Activated CD8-positive, alpha-beta memory T cell treated with anti-CD3 and anti-CD28 coated beads, Interleukin-2, amount 50 U/mL, for 4 hours (primary cell): ENCODE results near the gene TGM3.

Experiments used
- DNase-seq: peaks from one replicate; pipeline ENCODE4 v3.0.0-alpha.2; 2020

The TGM3 gene

DNA sequence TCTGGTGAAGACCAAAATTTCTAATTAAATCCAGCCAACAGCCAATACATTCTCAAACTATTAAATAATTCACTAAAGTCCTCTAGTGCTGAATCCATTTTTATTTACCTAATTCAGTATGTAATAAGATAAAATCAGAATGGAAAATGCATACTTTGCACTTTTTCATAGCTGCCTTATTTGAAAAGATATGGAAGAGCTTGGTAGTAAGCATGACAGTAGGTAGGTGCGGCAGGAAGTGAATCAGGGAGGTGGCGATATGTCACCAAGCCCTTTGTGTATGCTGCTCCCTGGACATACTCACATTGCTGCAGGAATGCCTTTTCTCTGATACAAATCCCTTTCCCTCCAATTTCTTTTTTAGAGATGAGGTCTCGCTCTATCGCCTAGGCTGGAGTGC is 10.2 kb upstream of the TGM3 start:
- no peak for DNase-seq

- DNase-seq, result no peak
Observed at GRCh38 chr20:2287504-2287903, 8.3 kb upstream of the TGM3 start.

GRCh38 chr20:2289475-2289874 is 6.3 kb upstream of the TGM3 start:
- DNase-seq, result no peak

DNA sequence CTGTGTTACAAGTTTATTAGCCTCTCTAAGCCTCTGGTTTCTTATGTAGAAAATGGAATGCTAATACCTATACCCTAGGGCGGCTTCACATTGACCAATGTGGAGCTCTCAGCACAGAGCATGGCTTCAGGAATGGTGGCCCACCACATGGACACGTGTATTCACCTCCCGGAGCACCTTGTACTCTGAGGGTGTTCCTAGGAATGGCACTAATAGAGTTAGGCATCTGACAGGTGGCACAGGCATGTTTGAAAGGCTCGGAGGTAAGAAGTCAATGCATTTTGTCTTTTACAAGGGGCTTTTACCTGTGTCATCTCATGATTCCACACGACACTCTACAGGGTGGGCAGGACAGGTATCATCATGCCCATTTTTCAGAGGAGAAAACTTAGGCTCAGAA is 5.3 kb upstream of the TGM3 start:
- DNase-seq, result no peak

- DNase-seq, result no peak
Observed at GRCh38 chr20:2292416-2293110, 3.2 kb upstream of the TGM3 start.

DNA sequence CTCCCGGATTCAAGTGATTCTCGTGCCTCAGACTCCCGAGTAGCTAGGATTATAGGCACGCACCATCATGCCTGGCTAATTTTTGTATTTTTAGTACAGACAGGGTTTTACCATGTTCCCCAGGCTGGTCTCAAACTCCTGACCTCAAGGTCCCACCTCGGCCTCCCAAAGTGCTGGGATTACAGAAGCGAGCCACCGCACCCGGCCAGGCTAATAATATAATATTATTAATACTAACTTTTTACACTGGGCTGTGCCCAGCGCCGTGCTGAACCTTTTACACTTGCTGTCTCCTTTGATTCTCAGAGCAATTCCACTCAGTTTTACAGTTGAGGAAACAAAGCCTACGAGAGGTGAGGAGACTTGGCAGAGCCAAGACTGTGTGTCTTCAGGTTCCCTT is 2.3 kb upstream of the TGM3 start:
- no peak for DNase-seq

GRCh38 chr20:2293971-2294370 is 1.8 kb upstream of the TGM3 start:
- no peak for DNase-seq

- no peak for DNase-seq
Observed at GRCh38 chr20:2295286-2295685, 515 bp upstream of the TGM3 start.

DNA sequence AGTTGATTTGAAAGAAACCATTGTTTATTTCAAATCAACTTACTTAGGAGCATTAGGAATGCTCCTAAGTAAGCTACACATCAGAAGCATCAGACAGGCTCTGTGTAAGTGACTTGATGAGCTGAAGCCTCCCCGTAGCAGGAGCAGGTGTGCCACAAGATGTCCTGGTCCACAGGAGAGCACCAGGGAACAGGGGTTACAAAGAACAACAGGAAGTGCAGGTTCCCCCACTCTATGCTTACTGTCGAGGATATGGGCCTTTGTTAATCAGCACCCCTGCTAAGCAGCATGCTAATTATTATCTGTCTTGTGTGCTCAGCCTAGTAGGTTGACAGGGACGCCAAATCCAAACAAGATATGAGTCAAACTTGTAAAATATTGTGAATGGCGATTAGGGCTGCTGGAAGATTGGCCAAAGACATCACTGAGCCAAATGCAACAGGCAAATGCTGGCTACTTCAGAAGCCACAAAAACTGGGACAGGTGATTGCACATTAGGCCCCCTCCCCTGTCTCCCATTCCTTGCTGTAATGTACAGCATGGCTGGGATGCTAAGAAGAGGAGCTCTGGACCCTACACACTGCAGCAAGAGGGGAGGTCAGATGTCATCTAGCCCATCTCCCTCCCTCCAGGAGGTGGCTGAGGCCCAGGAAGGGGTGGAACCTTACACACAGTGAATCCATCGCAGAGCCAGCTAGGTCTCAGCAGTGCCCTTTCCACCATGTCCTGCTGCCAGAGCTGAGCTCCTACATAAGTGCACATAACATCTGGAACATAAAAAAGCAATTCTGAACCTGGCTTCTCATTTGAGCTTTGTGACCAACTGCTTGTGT is 939 bp downstream of the TGM3 start:
- no peak for DNase-seq

- no peak for DNase-seq
Observed at GRCh38 chr20:2297357-2297728, 1.5 kb downstream of the TGM3 start.

DNA sequence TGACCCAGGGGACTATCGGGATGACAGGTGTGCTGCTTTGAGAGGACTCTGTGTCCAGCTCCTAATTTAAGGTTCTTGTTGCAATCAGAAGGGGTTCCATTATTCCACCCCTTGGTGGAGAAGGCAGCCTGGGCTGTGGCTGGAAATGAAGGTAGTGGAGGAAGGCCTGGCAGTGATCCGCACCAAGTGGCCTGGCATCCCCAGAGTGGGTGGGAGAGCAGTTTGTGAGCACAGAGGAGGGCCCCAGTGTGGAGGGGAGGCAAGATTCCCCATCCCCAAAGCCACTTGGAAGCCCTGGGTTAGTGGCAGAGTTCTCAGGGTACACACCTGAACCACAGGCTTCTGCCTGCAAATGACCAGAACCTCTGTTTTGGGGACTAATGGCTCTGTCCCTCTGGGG is 2.3 kb downstream of the TGM3 start:
- DNase-seq, result no peak

DNA sequence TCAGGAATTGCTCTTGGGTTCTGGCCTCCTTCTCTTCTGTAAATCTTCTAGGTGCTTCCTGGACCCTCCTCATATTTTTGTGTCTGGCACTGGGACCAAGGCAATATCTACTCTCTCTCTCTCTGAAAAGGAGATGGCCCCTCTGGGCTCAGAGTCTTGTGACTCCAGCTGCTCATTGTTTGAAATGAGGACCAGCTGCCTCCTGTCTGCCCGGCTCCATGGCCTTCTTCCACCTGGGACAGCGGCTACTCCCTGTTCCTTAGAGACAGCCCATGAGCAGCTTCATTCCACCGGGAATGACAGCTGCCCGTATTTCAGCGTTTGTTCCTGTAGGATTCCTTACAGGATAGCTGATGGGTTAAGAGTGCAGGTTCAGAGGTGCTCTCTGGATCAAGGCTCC is 2.9 kb downstream of the TGM3 start:
- no peak for DNase-seq

DNA sequence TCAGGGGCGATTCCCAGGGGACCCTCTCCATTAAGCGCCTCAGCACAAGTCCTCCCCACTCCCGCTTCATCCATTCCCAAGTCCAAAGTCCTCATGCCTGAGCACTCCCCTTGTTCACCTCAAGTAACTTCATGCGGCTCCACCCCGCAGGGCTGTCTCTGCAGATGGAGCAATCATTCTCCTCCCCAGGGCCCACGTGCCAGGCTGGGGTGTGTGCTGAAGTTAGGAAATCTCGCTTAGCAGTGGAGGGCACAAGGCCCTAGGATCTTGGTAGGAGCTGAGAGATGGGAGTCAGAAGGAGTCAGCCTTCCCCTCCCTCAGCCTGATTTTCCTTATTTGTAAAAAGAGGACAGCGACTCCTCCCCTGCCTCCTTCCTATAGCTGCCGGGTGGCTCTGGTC is 3.5 kb downstream of the TGM3 start:
- no peak for DNase-seq

- DNase-seq, result no peak
Observed at GRCh38 chr20:2300002-2300401, 4.2 kb downstream of the TGM3 start.

DNA sequence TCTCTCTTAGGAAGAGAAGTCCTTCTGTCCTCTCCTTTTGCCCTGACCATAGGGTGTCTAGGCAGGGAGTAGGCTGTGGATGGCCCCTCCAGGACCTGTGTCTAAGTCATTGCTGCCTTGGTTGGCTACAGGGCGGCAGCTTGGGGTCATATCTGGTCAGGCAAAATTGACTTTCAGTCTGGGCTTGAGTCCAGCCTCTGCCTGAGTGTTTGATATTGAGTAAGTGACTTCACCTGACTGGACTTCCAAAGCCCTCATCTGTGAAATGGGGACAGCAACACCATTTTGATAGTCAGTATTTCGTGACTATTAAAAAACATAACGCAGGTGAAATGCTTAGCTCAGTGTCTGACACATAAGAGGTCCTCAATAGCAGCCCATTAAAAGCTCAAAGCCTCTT is 4.6 kb downstream of the TGM3 start:
- no peak for DNase-seq

DNA sequence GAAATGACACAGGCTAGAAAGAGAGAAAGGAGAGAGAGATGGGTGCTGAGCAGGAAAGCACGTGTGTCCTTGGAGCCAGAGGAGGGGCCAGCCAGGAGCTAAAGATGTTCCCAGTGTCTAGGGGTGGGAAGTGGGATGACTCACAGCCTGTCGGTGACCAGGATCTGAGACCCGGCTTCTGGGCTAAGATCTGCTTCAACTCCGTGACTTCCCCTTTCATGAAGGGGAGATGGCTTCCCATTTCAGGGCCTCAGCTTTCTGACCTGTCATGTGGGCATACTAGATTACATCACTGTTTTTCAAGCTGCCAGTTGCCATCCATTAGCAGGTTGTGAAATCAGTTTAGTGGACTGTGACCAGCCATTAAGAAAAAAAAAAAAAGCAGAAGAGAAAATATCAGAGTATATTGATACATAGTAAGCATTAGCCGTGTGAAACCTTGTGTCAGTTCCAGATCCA is 5.4 kb downstream of the TGM3 start:
- no peak for DNase-seq

GRCh38 chr20:2302384-2303060 is 6.7 kb downstream of the TGM3 start:
- DNase-seq, result no peak

- no peak for DNase-seq
Observed at GRCh38 chr20:2303673-2304072, 7.9 kb downstream of the TGM3 start.

DNA sequence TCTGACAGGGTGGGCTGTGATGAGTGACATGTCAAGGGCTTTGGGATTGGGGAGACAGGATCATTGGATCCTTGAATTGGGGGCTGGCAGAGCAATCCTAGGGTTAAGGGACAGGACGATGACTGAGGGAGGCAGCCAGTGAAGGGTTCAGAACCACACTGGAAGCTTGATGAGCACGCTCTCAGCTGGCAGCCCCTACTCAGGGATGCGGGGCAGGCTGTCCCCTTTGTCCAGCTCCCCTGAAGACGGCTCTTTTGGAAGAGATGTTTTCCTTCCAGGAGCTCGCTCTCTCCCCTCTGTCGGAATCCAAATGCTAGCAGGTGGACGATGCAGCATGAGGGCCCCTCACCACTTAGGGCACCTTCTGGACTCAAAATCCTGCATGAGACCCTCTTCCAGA is 8.4 kb downstream of the TGM3 start:
- no peak for DNase-seq

DNA sequence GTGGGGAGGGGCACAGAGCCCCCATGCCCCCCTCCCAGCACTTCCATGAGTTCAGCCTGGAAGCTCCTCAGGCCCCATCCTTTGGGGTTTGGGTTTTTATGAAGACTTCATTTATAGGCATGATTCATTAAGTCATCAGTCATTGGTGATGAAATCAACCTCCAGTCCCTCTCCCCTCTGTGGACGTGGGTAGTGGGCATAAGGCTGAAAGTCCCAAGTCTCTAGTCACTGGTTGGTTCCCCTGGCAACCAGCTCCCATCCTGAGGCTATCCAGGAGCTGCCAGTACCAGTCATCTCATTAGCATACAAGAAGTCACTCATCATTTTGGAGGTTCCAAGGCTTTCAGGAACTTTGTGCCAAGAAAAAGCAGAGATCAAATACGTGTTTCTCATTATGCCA is 9.2 kb downstream of the TGM3 start:
- DNase-seq, result no peak

DNA sequence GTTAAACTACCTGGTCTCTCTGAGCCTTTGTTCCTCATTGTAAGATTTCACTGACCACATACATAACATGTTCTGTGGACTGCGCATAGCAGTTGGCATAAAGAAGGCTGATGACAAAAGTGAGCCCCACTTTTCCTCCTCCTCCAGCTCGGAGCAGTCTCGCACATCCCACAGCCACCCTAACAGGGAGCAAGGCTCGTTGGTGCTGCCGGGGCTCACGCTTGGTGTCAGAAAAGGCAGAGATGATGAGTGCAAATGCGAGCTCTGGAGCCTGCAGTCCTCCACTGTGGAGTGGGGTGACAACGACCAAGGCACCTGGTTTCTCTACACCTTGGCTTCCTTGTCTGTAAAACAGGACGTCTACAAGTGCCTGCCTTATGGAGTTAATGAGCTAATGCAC is 9.7 kb downstream of the TGM3 start:
- DNase-seq, result no peak

DNA sequence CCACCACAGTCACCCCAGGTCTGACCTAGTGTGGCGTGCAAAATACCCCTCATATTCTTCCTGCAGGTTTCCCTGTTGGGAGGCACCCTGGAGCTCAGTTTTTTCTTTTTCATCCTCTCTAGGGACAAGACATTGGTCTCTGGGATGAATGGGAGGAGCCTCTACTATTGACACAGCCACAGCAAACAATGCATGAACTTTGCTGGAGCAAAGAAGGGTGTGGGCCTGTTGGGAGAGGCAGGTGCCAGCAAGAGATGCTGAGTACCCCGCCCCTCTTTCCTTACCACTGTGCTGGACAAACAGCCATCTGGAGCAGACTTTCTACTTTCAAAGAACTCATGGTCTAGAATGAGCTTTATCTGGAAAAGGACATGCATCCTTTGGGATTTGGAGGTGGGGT is 10.1 kb downstream of the TGM3 start:
- DNase-seq, result no peak

DNA sequence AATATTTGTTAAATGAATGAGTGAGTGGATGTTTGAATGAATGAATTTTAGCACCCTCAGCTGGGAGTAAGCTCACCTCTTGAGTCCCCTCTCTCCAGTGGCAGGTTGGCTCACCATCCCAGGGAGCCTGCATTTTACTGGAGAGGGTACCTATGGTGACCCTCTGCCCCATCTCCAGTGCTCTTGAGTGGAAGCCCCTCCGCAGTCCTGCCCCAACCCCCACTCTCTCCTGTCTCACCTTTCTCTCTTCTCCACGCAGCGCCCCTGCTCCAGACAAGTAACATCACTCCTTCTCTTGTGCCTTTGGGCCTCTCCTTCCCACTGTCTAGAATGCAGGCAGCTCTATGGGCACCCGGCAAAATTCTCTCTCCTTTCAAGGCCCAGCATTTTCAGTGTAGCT is 11.3 kb downstream of the TGM3 start:
- DNase-seq, result no peak

GRCh38 chr20:2311329-2311728 is 15.5 kb downstream of the TGM3 start:
- DNase-seq, result no peak
